ENCODE data around the gene DCAF17.

DNA sequence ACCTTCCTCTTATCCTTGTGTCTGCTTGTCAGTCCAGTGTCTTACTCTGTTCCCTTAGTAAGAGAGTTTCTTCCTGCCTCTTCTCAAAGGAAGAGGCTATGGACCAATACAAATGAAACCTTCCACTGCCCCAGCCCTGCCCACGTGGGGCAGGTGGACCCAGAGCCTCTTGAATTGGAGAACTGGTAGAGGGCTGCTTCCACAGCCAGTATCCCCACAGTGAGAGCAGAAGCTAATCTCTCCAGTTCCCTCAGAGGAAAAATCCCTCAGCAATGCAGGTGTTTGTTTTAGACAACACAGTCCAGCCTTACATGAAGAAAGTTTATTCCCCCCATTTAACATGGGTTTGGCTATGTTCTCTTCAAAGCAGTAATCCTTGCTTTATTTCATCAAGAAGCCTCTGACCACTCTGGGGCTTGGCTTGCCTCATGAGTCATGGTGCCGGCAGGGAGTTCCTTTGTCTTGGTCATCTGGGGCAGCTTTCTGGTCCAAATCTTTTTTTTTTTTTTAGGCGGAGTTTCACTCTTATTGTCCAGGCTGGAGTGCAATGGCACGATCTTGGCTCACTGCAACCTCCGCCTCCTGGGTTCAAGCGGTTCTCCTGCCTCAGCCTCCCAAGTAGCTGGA is 81.8 kb downstream of the DCAF17 start:
- TF ChIP-seq POLR2A (IDR thresholded peaks at IDR 0.05; ENCODE audit: low read length) (no peak), GATA1 (IDR thresholded peaks at IDR 0.05; ENCODE audit: low read depth, low read length) (no peak)

Data from erythroblast (primary cell).